T-helper 9 cell (primary cell): Measurements from ENCODE around the gene WDR46.
"Not testable (repeated sequence)": the region's sequence is repeated elsewhere in the genome, so short reads cannot be mapped to it uniquely, and the experiment has no call there.

Experiments
- DNase-seq: peaks from one replicate; pipeline ENCODE4 v3.0.0-alpha.2; 2020

The WDR46 gene

GRCh38 chr6:33285214-33285613 lies 3.8 kb downstream of the WDR46 start:
- DNase-seq, result not testable (repeated sequence)

GRCh38 chr6:33280539-33280938 lies 8.5 kb downstream of the WDR46 start:
- no peak for DNase-seq

DNA sequence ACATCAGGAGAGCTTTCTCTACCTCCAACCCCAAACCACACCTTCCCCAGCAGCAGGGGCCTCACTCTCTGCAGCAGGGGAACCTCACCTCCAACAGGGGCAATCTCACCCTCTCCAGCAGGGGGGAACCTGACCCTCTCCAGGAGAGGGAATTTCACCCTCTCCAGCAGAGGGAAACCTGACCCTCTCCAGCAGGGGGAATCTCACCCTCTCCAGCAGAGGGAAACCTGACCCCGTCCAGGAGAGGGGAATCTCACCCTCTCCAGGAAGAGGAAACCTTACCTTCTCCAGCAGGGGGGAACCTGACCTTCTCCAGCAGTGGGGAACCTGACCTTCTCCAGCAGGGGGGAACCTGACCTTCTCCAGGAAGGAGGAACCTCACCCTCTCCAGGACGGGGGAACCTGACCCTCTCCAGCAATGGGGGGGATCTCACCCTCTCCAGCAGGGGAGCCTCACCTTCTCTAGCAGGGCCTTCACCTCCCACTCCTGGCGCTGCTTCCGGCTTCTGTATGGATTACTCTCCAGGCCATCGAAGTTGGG lies 9.0 kb downstream of the WDR46 start:
- no peak for DNase-seq

DNA sequence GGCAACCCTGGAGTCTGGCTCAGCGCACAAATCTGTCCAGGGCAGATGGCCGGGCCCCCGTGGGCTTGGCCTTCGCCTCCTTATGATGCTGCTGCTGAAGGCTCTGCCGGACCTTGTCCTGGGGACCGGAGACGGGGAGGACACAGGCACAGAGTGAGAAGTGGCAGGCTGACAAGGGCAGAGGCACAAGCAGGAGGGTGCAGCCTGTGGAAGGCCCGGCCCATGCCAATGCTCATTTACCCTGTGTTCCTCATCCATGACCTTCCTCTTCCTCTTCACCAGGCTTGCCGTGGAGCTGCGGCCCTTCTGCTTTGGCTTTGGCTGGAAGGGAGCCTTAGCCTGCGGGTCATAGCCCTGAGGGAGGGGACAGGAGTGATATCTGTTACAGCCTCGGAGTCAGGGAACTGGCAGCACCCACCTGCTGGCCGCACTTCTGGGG lies 9.8 kb downstream of the WDR46 start:
- no peak for DNase-seq

DNA sequence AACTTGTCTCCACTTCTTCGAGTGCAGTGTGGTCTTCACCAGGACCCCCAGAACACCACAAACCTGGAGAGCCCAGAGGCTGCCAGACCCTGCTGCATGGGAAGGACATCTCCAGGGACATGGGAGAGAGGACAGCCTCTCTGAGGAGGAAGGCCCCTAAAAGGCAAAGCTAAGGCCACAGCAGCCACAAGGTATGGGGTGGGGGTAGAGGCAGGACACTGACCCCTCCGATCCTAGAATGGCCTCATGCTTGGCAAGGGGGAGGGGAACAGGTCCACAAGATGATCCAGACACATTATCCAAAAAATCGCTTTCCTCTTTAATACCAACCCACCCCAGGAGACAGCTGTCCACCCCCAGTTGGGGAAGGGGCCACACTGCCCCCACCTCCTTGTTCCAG lies 10.2 kb downstream of the WDR46 start:
- DNase-seq, result no peak

- no peak for DNase-seq
These were observed 10.7 kb downstream of the WDR46 start for GRCh38 chr6:33278392-33278741.

GRCh38 chr6:33277663-33278391 lies 11.2 kb downstream of the WDR46 start:
- no peak for DNase-seq

DNA sequence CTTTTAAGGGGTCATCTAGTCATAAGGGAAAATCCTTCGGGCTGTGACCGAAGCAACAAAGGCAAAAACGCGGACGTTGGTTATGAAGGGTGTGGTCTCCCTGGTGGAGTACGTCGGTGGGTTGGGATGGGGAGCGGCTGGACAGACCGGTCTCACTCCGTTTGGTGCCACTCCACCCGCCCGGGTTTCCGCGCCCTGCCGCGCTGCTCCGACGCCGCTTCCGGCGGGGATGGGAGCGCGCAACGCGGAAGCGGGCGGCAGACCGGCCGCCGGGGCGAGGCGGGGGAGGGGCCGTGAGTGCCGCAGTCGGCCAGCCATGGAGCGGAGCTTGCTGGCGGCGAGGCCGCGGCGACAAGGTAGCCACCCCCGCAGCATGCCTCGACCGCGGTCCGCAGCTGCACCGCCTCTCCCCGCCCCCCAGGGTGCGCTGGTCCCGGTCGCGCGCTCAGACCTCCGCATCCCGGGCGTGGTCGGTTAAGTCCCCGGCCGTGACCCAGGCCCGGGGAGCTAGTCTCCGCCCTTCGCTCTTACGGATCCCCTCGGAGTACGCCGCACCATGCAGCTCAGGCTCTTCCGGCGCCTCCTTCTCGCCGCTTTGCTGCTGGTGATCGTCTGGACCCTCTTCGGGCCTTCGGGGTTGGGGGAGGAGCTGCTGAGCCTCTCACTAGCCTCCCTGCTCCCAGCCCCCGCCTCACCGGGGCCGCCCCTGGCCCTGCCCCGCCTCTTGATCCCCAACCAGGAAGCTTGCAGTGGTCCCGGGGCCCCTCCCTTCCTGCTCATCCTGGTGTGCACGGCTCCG lies 12.0 kb downstream of the WDR46 start, which contains the start of gene B3GALT4:
TSS of gene B3GALT4 (plus strand) at position 260 of the 799 bp plus-strand sequence. CDS start at position 557, 297 bp downstream.
- peak; percentile 59 for DNase-seq

DNA sequence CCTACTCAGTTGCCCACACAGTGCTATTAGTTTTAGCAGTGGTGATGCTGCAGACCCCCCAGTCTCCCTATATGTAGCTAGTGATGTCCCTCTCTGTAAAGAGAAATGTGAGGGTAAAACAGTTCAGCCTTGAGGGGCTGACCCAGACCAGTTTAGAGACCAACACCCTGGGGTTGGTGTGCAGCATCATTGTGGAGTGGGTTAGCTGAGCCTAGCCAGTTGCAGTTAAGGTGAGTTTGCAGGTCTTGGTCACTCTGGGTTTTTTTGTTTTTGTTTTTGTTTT lies 12.5 kb downstream of the WDR46 start:
- DNase-seq, result no peak

- not testable (repeated sequence) for DNase-seq
These were observed 13.1 kb downstream of the WDR46 start for GRCh38 chr6:33275795-33276580.

GRCh38 chr6:33273924-33274902 lies 14.8 kb downstream of the WDR46 start:
- no peak for DNase-seq

DNA sequence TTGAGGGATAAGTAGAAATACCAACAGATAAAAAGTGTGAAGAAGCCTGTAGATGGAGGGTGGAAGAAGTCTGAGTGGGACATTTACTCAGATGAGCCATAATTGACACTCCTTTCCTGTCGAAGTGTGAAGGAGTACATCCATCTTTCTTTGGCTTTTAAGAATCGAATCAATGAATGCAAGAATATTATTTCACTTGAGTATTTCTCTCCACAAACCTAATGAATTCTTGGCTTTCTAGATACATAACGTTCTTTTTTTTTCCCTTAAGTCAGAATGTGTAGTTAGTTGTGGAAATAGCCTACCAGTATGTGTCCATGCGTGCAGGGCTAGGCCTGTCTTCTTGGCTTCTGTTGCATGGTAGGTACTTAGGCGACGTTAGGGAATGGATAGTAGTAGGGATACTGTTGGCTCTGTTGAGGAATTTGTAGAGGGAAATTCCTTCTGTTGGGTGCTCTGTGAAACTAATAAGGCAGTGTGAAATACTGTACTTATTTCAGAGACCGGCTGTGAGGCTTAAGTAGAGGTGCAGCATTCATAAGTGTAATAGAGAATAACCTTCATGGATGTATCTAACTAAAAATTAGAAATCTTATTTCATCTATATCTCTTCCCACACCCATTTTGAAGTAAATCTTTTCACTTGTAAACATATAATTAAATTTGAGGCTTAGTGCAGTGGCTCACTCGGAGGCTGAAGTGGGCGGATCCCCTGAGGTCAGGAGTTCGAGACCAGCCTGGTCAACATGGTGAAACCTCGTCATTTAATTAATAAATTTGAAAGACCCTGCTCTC lies 15.7 kb downstream of the WDR46 start:
- no peak for DNase-seq

- no peak for DNase-seq
These were observed 16.5 kb downstream of the WDR46 start for GRCh38 chr6:33272275-33273128.

DNA sequence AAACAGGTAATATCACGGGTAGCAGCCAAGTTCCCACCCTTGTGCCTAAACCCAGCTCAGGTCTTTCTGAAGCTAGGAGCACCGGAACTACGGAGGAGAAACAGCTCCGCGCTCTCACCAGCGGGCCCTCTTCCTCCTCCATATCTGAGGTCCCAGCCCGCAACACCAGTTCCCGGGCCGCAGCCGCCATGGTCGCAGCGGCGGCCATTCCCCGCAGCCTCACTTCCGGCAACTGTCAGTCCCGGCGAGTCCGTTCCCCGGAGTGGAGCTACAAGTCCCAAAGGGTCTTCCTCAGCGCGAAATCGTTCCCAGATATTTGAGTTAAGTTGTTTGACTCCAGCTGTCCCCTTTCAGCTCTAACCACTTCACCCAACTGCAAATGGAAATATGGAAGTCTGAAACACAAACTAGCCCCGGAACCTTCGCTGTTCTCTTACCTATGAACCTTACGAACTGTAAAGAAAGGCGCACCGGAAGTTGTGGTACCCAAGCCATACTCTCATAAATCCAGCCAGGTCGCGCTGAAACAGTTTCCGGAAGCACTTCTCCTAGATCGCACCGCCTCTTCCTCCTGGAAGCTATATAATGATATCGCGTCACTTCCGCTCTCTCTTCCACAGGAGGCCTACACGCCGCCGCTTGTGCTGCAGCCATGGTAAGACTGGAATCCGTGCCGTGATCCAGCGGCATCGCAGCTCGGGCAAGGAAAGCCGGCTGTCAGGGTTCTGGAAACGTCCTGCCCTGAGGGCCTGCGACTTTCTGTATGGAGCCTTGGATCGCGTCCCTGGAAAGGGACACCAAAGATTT lies 17.4 kb downstream of the WDR46 start, which contains the start of the genes RPS18 and VPS52:
TSS of gene RPS18 (plus strand) at position 608 of the 807 bp plus-strand sequence. CDS start at position 653, 45 bp downstream.
TSS of gene VPS52 (minus strand) at position 409 of the 807 bp plus-strand sequence. CDS start at position 208, 201 bp downstream.
- DNase-seq, result peak; percentile 82

DNA sequence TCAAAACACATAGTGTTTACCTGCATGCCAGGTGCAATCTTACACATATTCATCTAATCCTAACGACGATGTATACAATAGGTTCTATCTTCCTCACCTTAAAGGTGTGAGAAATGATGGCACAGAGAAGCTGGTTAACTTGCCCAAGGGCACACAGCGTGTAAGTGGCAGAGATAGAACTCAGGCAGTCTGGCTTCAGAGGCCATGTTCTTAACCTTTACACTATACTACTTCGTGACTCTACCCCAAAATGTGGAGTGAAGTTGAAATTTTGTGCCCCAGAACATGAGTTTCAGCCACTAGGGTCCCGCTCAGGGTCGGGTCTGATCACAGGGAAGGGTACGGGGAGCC lies 17.9 kb downstream of the WDR46 start:
- no peak for DNase-seq

DNA sequence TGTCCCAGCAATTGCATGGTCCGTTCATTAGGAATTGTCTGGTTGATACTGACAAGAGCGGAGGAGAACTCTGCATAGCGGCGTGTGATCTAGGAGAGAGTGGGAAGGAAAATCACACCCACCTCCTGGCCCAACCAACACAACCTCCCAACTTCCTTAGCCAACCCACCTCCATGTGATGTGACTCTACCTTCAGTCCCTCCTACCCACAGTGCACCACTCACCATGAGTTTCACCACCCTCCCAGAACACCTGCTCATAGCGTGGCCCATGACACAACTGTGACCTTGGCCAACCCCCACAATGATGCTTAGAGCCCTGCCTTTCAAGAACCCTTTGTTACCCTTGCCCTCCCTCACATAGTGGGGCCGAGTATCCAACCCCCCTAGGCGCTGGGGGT lies 25.0 kb downstream of the WDR46 start:
- no peak for DNase-seq

- DNase-seq, result not testable (repeated sequence)
These were observed 26.5 kb downstream of the WDR46 start for GRCh38 chr6:33262490-33262889.

DNA sequence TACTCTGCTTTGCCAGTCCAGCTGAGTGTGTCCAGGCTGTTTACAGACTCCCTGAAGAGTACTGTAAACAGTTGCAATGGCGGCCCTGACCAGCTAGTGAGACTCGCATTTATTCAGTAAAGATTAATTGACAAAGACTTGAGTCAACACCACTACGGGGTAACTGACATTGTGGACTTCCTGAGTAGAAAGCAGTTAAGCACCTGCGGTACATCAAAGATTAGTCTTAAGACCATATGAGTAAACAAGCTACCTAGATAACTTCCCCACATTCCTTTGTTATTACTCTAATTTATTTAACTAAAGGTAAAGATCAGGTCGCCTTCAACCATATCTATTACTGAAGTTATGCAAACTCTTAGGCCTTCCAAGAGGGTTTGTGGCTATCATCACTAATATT lies 30.0 kb downstream of the WDR46 start:
- DNase-seq, result no peak

- DNase-seq, result no peak
These were observed 34.4 kb downstream of the WDR46 start for GRCh38 chr6:33254591-33254990.
